Keratinocyte (primary cell): ENCODE results near the gene BEST2.

ENCODE experiments used
- EZH2 ChIP-seq: IDR thresholded peaks from one replicate; pipeline ENCODE4 v1.6.1; 2012; ENCODE audit warnings: inconsistent platforms, mild to moderate bottlenecking, low read length, moderate library complexity
- TF ChIP-seq, protein P1 (sequence below), 3 experiments: IDR thresholded peaks in 1 of 3; conservative IDR thresholded peaks in 1 of 3; optimal IDR thresholded peaks in 1 of 3; 2 replicates in 2 of 3; 3 replicates in 1 of 3; pipeline versions ENCODE3 to v1.5.1; 2011; ENCODE audit warnings: low read length in 3 of 3, mild to moderate bottlenecking in 3 of 3, moderate library complexity in 2 of 3, control low read depth in 1 of 3, inconsistent platforms in 1 of 3; ENCODE audit not compliant: insufficient read depth in 2 of 3; ENCODE audit errors: extremely low read depth in 1 of 3

DNA sequence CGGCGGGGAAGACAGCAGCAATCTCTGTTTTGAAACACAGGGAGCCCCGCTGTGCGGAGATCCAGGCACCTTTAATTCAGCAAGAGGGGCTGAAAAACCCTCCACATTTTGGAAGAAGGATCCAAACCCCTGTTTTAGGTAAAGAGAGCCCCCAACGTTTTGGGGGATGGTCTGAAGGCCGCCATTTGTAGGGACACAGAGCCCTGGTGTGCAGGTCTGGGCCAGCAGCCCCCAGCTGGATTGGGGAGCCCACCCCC is 27.2 kb downstream of the BEST2 start:
- TF ChIP-seq, protein P1, sequence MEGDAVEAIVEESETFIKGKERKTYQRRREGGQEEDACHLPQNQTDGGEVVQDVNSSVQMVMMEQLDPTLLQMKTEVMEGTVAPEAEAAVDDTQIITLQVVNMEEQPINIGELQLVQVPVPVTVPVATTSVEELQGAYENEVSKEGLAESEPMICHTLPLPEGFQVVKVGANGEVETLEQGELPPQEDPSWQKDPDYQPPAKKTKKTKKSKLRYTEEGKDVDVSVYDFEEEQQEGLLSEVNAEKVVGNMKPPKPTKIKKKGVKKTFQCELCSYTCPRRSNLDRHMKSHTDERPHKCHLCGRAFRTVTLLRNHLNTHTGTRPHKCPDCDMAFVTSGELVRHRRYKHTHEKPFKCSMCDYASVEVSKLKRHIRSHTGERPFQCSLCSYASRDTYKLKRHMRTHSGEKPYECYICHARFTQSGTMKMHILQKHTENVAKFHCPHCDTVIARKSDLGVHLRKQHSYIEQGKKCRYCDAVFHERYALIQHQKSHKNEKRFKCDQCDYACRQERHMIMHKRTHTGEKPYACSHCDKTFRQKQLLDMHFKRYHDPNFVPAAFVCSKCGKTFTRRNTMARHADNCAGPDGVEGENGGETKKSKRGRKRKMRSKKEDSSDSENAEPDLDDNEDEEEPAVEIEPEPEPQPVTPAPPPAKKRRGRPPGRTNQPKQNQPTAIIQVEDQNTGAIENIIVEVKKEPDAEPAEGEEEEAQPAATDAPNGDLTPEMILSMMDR (optimal IDR thresholded peaks at IDR 0.05 in 1 of 3, IDR thresholded peaks at IDR 0.05 in 1 of 3, conservative IDR thresholded peaks at IDR 0.05 in 1 of 3; ENCODE audit: extremely low read depth in 1 of 3, insufficient read depth in 2 of 3, low read length in 3 of 3): no peak
- TF ChIP-seq EZH2: no peak
